ENCODE results near the gene PRDX5. TPM values are rescaled to one million over a fixed set of nuclear protein-coding genes. Genes with fewer than 3 reads are reported as not detected.

PRDX5 gene
- total RNA-seq, 1 experiment from 2014 or later = 267 TPM

- Histone ChIP-seq H3K79me2 (ENCODE audit: insufficient read depth, low read length) (no peaks in the 10 kb centered on the region), H3K27ac (ENCODE audit: low read depth, low read length) (no peak overlapping the region), H3K9me2 (ENCODE audit: insufficient read depth) (no peaks in the 10 kb centered on the region), H2AFZ (ENCODE audit: low read depth, low read length, poor library complexity, severe bottlenecking) (no peak overlapping the region), H3K9ac (ENCODE audit: low read length) (no peak overlapping the region), H4K20me1 (ENCODE audit: insufficient read depth) (no peaks in the 10 kb centered on the region), H3K9me3 (ENCODE audit: control insufficient read depth in 1 of 2, insufficient read depth in 1 of 2, low read depth in 1 of 2, low read length in 2 of 2) (no peaks in the 10 kb centered on the region), H3K36me3 (ENCODE audit: control insufficient read depth in 1 of 2, insufficient read depth in 2 of 2, low read length in 2 of 2) (no peaks in the 10 kb centered on the region), H3K4me1 (ENCODE audit: control insufficient read depth in 1 of 2, insufficient read depth in 2 of 2, low read length in 2 of 2) (peaks cover 0 to 8% of the 10 kb centered on the region in 2 experiments; a peak in 2 of 4 replicates), H3K4me3 (replicated peaks in 1 of 2; ENCODE audit: low read depth in 1 of 2, low read length in 2 of 2) (no peak overlapping the region), H3K4me2 (ENCODE audit: low read length) (no peak overlapping the region), H3K27me3 (ENCODE audit: insufficient read depth, low read length) (no peaks in the 10 kb centered on the region)
- CTCF ChIA-PET = interaction anchor here (1.7 kb wide), 1 partner anchor 12 kb away, joined by 4 read pairs; the partner anchor contains the start of gene ESRRA
- ATAC-seq (no peak), DNase-seq (ENCODE audit: low read depth, low spot score) (no peak)
- POLR2A ChIA-PET = no interaction called here
- RAD21 ChIA-PET (ENCODE audit: low non-redundant PET in 1 of 2, low total read pairs in 2 of 2, uncharacterized antibody in 2 of 2, unreplicated experiment in 2 of 2) = no interaction called here
- intact Hi-C loops (cut with micrococcal nuclease) = no loop called here
- BruUV-seq (replicated peaks) = no TSS peak
- TF ChIP-seq, protein P1, sequence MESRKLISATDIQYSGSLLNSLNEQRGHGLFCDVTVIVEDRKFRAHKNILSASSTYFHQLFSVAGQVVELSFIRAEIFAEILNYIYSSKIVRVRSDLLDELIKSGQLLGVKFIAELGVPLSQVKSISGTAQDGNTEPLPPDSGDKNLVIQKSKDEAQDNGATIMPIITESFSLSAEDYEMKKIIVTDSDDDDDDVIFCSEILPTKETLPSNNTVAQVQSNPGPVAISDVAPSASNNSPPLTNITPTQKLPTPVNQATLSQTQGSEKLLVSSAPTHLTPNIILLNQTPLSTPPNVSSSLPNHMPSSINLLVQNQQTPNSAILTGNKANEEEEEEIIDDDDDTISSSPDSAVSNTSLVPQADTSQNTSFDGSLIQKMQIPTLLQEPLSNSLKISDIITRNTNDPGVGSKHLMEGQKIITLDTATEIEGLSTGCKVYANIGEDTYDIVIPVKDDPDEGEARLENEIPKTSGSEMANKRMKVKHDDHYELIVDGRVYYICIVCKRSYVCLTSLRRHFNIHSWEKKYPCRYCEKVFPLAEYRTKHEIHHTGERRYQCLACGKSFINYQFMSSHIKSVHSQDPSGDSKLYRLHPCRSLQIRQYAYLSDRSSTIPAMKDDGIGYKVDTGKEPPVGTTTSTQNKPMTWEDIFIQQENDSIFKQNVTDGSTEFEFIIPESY (IDR thresholded peaks at IDR 0.05; ENCODE audit: extremely low read depth, insufficient replicate concordance, low read length) = no peak
- TF ChIP-seq SIN3A (IDR thresholded peaks at IDR 0.05; ENCODE audit: low read depth) (no peak), SRF (IDR thresholded peaks at IDR 0.05; ENCODE audit: low read depth) (no peak), EZH2 (IDR thresholded peaks at IDR 0.05) (no peak), POLR2A (IDR thresholded peaks at IDR 0.05; ENCODE audit: borderline replicate concordance, extremely low read depth, insufficient read depth, insufficient read length) (no peak), YY1 (IDR thresholded peaks at IDR 0.05; ENCODE audit: extremely low read depth, insufficient replicate concordance, low read depth, low read length) (no peak), EGR1 (IDR thresholded peaks at IDR 0.05; ENCODE audit: low read depth) (no peak), JUND (IDR thresholded peaks at IDR 0.05) (no peak), MAX (IDR thresholded peaks at IDR 0.05) (no peak), ELF1 (IDR thresholded peaks at IDR 0.05; ENCODE audit: borderline replicate concordance, low read depth) (no peak), POLR2AphosphoS5 (IDR thresholded peaks at IDR 0.05; ENCODE audit: low read depth, low read length) (no peak), ZFX (IDR thresholded peaks at IDR 0.05) (no peak), REST (IDR thresholded peaks at IDR 0.05; ENCODE audit: low read depth) (no peak), RAD21 (IDR thresholded peaks at IDR 0.05; ENCODE audit: low read depth) (no peak)
- TF ChIP-seq, protein P2, sequence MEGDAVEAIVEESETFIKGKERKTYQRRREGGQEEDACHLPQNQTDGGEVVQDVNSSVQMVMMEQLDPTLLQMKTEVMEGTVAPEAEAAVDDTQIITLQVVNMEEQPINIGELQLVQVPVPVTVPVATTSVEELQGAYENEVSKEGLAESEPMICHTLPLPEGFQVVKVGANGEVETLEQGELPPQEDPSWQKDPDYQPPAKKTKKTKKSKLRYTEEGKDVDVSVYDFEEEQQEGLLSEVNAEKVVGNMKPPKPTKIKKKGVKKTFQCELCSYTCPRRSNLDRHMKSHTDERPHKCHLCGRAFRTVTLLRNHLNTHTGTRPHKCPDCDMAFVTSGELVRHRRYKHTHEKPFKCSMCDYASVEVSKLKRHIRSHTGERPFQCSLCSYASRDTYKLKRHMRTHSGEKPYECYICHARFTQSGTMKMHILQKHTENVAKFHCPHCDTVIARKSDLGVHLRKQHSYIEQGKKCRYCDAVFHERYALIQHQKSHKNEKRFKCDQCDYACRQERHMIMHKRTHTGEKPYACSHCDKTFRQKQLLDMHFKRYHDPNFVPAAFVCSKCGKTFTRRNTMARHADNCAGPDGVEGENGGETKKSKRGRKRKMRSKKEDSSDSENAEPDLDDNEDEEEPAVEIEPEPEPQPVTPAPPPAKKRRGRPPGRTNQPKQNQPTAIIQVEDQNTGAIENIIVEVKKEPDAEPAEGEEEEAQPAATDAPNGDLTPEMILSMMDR (IDR thresholded peaks at IDR 0.05 in 2 of 3, conservative IDR thresholded peaks at IDR 0.05 in 1 of 3; ENCODE audit: borderline replicate concordance in 1 of 3, insufficient read depth in 1 of 3, low read depth in 2 of 3, low read length in 2 of 3) = no peak
Observed at GRCh38 chr11:64292460-64293254, 25.3 kb upstream of the PRDX5 start.

Data from HCT116 (cell line).